Measurements from ENCODE around the gene UFM1. TPM values are rescaled to one million over a fixed set of nuclear protein-coding genes. Genes with fewer than 3 reads are reported as not detected.

Gene UFM1
- total RNA-seq, 1 donor from 2014 or later, result 73.4 TPM

GRCh38 chr13:38401276-38401675 lies 51.6 kb downstream of the UFM1 start:
- Mint-ChIP-seq H3K4me3 (ENCODE audit: low read depth) (no peak overlapping the region), H3K27me3 (ENCODE audit: low read depth) (peaks cover 1% of the 10 kb centered on the region), H3K9me3 (no peaks in the 10 kb centered on the region), H3K4me1 (ENCODE audit: low read depth) (peaks cover 7% of the 10 kb centered on the region), H3K27ac (no peak overlapping the region), H3K36me3 (ENCODE audit: low read depth) (no peaks in the 10 kb centered on the region)
- intact Hi-C loops (cut with micrococcal nuclease), result no loop called here
- DNase-seq (ENCODE audit: low spot score), result no peak

- DNase-seq (ENCODE audit: low spot score), result no peak
- Mint-ChIP-seq H3K4me3 (ENCODE audit: low read depth) (no peak overlapping the region), H3K36me3 (ENCODE audit: low read depth) (no peaks in the 10 kb centered on the region), H3K9me3 (no peaks in the 10 kb centered on the region), H3K27ac (no peak overlapping the region), H3K27me3 (ENCODE audit: low read depth) (peaks cover 1% of the 10 kb centered on the region), H3K4me1 (ENCODE audit: low read depth) (peaks cover under 1% of the 10 kb centered on the region)
- intact Hi-C loops (cut with micrococcal nuclease), result no loop called here
Observed at GRCh38 chr13:38405216-38405615, 55.6 kb downstream of the UFM1 start.

- DNase-seq (ENCODE audit: low spot score), result no peak
- Mint-ChIP-seq H3K4me1 (ENCODE audit: low read depth) (no peaks in the 10 kb centered on the region), H3K9me3 (no peaks in the 10 kb centered on the region), H3K27ac (no peak overlapping the region), H3K36me3 (ENCODE audit: low read depth) (no peaks in the 10 kb centered on the region), H3K27me3 (ENCODE audit: low read depth) (peaks cover 3% of the 10 kb centered on the region), H3K4me3 (ENCODE audit: low read depth) (no peak overlapping the region)
- intact Hi-C loops (cut with micrococcal nuclease), result no loop called here
Observed at GRCh38 chr13:38409771-38410170, 60.1 kb downstream of the UFM1 start.

- no peak overlapping the region for H3K27ac Mint-ChIP-seq
Observed at GRCh38 chr13:38412266-38412665, 62.6 kb downstream of the UFM1 start.

More at GRCh38 chr13:38412266-38412665, 62.6 kb downstream of the UFM1 start:
- no peak overlapping the region for H3K4me3 Mint-ChIP-seq (ENCODE audit: low read depth)
- peaks cover 4% of the 10 kb centered on the region for H3K4me1 Mint-ChIP-seq (ENCODE audit: low read depth)
- H3K27me3 Mint-ChIP-seq (ENCODE audit: low read depth), result peaks cover 4% of the 10 kb centered on the region
- H3K36me3 Mint-ChIP-seq (ENCODE audit: low read depth), result no peaks in the 10 kb centered on the region
- H3K9me3 Mint-ChIP-seq, result no peaks in the 10 kb centered on the region
- intact Hi-C loops (cut with micrococcal nuclease), result no loop called here
- no peak for DNase-seq (ENCODE audit: low spot score)
